GM12801 (cell line): ENCODE measurements around the gene ALDH1L2.

Source experiments
- TF ChIP-seq, protein P1 (sequence below): IDR thresholded peaks from one replicate; pipeline ENCODE4 v1.5.1; 2011; ENCODE audit warnings: control low read depth; ENCODE audit not compliant: insufficient read length; ENCODE audit errors: extremely low read depth

ALDH1L2 gene

DNA sequence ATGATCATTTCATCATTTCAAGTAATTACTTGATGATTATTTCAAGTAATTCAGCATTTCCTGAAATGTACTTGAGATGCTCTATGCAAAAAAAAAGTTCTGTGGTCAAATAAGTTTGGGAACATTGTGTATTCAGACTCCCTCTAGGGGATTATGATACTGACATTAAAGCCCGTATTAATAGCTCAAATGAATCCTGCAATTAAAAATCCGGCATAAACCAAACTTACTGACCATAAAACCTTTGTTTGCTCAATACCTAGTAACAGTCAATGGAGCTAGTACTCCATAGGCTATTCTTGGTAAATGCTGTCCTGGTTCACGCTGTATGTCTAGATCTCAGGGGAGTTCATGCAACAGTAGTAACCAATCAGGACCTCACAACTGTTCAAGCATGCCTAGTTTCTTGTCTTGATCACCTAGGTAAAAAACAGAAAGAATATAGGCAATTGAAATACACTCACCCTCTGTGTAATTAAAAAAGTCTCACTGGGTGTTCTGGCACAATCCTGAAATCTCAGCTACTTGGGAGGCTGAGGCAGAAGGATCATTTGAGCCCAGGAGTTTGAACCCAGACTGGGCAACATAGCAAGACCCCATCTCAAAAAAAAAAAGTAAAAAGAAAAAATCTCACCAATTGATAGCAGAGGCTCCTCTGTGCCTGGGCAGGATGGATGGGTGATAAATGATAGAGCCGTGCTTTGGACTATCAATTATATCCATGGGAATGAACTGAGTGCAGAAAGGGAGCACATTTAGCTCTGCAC lies 14.1 kb downstream of the ALDH1L2 start:
- TF ChIP-seq, protein P1, sequence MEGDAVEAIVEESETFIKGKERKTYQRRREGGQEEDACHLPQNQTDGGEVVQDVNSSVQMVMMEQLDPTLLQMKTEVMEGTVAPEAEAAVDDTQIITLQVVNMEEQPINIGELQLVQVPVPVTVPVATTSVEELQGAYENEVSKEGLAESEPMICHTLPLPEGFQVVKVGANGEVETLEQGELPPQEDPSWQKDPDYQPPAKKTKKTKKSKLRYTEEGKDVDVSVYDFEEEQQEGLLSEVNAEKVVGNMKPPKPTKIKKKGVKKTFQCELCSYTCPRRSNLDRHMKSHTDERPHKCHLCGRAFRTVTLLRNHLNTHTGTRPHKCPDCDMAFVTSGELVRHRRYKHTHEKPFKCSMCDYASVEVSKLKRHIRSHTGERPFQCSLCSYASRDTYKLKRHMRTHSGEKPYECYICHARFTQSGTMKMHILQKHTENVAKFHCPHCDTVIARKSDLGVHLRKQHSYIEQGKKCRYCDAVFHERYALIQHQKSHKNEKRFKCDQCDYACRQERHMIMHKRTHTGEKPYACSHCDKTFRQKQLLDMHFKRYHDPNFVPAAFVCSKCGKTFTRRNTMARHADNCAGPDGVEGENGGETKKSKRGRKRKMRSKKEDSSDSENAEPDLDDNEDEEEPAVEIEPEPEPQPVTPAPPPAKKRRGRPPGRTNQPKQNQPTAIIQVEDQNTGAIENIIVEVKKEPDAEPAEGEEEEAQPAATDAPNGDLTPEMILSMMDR, result no peak

DNA sequence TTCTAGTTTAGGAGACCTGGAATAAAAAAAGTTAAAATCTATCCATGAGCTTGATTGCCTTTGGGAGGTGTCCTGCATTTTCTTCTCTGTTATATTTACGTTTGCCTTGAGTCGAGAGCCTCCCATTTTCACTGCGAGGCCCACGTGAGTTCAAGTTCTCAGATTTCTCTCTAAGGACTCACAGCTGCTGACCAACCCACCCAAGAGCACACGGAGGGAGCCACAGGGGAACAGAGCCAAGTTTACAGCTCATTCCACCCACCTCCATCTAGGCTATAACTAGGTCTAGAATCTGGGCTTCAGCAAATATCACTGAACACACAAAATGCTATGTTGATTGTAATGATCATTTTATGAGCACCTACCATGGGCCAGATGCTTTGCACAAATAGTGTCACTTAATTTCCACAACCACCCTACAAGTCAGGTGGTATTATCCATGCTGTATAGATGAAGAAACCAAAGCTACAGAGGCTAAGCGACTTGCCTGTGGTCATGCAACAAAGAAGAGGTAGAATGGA lies 16.7 kb downstream of the ALDH1L2 start:
- TF ChIP-seq, protein P1, result no peak

GRCh38 chr12:105064564-105065178 lies 19.6 kb downstream of the ALDH1L2 start:
- TF ChIP-seq, protein P1, result no peak

GRCh38 chr12:105060715-105061378 lies 23.4 kb downstream of the ALDH1L2 start:
- TF ChIP-seq, protein P1, result no peak

DNA sequence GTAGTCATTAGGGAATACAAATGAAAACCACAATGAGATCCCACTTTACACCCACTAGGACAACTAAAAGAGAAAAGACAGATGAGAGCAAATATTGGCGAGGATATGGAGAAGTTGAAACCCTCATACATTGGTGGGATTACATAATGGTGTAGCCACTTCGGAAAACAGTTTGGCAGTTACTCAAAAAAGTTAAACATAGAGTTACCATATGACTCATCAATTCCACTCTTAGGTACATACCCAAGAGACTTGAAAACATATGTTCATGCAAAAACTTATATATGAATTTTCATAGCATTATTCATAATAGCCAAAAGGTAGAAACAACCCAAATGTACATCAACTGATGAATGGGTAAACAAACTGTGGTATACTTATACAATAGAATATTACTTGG lies 27.1 kb downstream of the ALDH1L2 start:
- TF ChIP-seq, protein P1, result no peak

DNA sequence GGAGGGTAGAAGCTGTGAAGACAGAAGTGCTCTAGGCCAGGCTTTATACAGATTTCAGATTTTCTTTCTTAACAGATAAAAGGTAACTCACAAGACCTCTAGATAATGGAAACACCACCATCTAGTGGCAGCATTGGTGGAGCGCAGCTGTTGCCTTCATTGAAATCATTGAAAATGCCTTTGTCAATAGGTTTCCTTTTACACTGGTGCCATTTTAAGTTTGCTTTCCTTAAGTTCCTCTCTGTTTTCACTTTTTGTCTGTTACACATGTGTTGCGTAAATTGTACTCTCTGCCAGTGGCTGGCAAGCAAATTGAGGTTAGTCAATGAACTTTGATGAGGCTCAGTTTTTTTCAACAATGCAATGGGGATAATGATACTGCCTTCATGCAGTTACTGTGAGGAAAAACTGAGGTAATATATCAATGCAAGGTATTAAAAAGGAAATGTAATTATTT lies 31.1 kb downstream of the ALDH1L2 start:
- TF ChIP-seq, protein P1, result no peak

DNA sequence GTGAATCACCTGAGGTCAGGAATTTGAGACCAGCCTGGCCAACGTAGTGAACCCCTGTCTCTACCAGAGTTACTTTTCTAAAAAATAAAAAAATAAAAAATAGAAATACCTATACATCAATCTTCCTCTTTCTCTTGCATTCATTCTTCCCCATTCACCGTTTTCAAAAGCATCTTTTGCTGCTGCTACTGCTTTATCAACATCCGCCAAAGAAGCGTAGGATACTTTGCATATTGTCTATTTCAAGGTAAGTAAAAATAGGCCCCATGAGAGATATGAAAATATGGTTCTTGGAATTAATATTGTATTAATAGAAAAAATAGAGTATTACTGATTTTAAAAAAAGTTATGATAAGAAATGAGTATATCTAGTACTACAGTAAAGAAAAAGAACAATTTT lies 32.3 kb downstream of the ALDH1L2 start:
- TF ChIP-seq, protein P1, result no peak
